SK-N-SH treated with all-trans-retinoic acid at 6 μM for 48 hours (cell line): ENCODE results near the gene TMEM219.

ENCODE experiments used
- ARNTL ChIP-seq: fragments of 450-650 bp; formaldehyde crosslinking; IDR thresholded peaks from 2 replicates; pipeline ENCODE4 v1.5.0; 2020; ENCODE audit warnings: low read depth, mild to moderate bottlenecking, moderate library complexity, borderline replicate concordance
- ESRRG ChIP-seq: fragments of 250-450 bp; sonication (Bioruptor Pico); IDR thresholded peaks from 2 replicates; pipeline ENCODE4 v1.6.1; 2021; ENCODE audit warnings: mild to moderate bottlenecking
- GLIS3 ChIP-seq: fragments of 250-450 bp; sonication (Bioruptor Pico); IDR thresholded peaks from 2 replicates; pipeline ENCODE4 v1.5.0; 2020; ENCODE audit warnings: mild to moderate bottlenecking, moderate library complexity
- SNAI2 ChIP-seq: fragments of 250-450 bp; sonication (Bioruptor Pico); IDR thresholded peaks from 2 replicates; pipeline ENCODE4 v1.5.0; 2020; ENCODE audit warnings: mild to moderate bottlenecking, moderate library complexity
- ZNF565 ChIP-seq: fragments of 450-650 bp; formaldehyde crosslinking; conservative IDR thresholded peaks from 2 replicates; pipeline ENCODE4 v1.5.0; 2020; ENCODE audit warnings: low read depth, mild to moderate bottlenecking, moderate library complexity
- ZNF8 ChIP-seq: fragments of 450-650 bp; formaldehyde crosslinking; IDR thresholded peaks from 2 replicates; pipeline ENCODE4 v1.5.0; 2020; ENCODE audit warnings: mild to moderate bottlenecking, moderate library complexity
- TF ChIP-seq, protein P1 (sequence below): fragments of 250-450 bp; sonication (Bioruptor Pico); IDR thresholded peaks from 2 replicates; pipeline ENCODE4 v1.8.0; 2020; ENCODE audit warnings: mild to moderate bottlenecking, moderate library complexity, borderline replicate concordance

DNA sequence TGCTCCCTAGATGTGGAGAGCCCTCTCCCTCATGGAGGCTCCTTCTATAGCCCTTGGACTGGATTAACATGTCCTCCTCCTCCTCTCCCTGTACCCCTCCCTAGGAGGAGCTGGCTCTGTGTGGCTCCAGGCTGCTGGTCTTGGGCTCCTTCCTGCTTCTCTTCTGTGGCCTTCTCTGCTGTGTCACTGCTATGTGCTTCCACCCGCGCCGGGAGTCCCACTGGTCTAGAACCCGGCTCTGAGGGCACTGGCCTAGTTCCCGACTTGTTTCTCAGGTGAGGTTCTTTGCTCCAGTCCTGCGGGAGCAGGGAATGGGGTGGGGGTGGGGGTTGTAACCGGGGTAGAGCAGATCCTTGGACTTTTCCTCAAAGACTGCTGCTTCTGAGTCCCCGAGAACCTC is 9.4 kb downstream of the TMEM219 start:
- TF ChIP-seq GLIS3 (CRISPR knock-in tag) (no peak), ESRRG (no peak), SNAI2 (CRISPR knock-in tag) (no peak), ARNTL (no peak), ZNF565 (CRISPR knock-in tag) (no peak), ZNF8 (CRISPR knock-in tag) (no peak)
- TF ChIP-seq, protein P1, sequence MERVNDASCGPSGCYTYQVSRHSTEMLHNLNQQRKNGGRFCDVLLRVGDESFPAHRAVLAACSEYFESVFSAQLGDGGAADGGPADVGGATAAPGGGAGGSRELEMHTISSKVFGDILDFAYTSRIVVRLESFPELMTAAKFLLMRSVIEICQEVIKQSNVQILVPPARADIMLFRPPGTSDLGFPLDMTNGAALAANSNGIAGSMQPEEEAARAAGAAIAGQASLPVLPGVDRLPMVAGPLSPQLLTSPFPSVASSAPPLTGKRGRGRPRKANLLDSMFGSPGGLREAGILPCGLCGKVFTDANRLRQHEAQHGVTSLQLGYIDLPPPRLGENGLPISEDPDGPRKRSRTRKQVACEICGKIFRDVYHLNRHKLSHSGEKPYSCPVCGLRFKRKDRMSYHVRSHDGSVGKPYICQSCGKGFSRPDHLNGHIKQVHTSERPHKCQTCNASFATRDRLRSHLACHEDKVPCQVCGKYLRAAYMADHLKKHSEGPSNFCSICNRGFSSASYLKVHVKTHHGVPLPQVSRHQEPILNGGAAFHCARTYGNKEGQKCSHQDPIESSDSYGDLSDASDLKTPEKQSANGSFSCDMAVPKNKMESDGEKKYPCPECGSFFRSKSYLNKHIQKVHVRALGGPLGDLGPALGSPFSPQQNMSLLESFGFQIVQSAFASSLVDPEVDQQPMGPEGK: no peak
